HG03571 (cell line): Measurements from ENCODE around the gene ADD3.

Experiments used
- ATAC-seq: cut with Tn5 transposase; IDR thresholded peaks from one replicate; pipeline ENCODE4 v1.9.1; 2021; ENCODE audit not compliant: unreplicated experiment

Gene ADD3

GRCh38 chr10:110174816-110175215 is 167.0 kb downstream of the ADD3 start:
- no peak for ATAC-seq

GRCh38 chr10:110175406-110175805 is 167.6 kb downstream of the ADD3 start:
- ATAC-seq: no peak

- ATAC-seq: no peak
Observed at GRCh38 chr10:110176141-110177030, 168.6 kb downstream of the ADD3 start.

- ATAC-seq: no peak
Observed at GRCh38 chr10:110179220-110179619, 171.4 kb downstream of the ADD3 start.

- no peak for ATAC-seq
Observed at GRCh38 chr10:110181451-110181850, 173.7 kb downstream of the ADD3 start.

GRCh38 chr10:110181911-110182310 is 174.1 kb downstream of the ADD3 start:
- no peak for ATAC-seq

- ATAC-seq: no peak
Observed at GRCh38 chr10:110184398-110184797, 176.6 kb downstream of the ADD3 start.
